K562 (cell line): Measurements from ENCODE around the gene SDE2. TPM values are rescaled to one million over a fixed set of nuclear protein-coding genes. Genes with fewer than 3 reads are reported as not detected.

ENCODE experiments used
- ARNT ChIP-seq, 2 experiments: fragments of 450-650 bp; IDR thresholded peaks; 2 replicates each; pipeline ENCODE4 v1.6.1; 2016; ENCODE audit warnings: mild to moderate bottlenecking in 1 of 2
- BCL6 ChIP-seq: fragments of 250-450 bp; sonication (Bioruptor Pico); IDR thresholded peaks from 2 replicates; pipeline ENCODE4 v1.4.0; 2020
- CBX1 ChIP-seq: sonication (generic); IDR thresholded peaks from 2 replicates; pipeline ENCODE4 v1.6.1; 2016; ENCODE audit warnings: antibody characterized with exemption, low read depth, mild to moderate bottlenecking
- CXXC5 ChIP-seq: fragments of 250-450 bp; sonication (Bioruptor Pico); IDR thresholded peaks from 2 replicates; pipeline ENCODE4 v1.8.0; 2022; ENCODE audit warnings: inconsistent platforms, mild to moderate bottlenecking, moderate library complexity
- FOSL1 ChIP-seq: fragments of 200-800 bp; sonication (Bioruptor generic); conservative IDR thresholded peaks from 2 replicates; pipeline ENCODE4 v1.6.1; 2016; ENCODE audit warnings: missing genetic modification characterization, missing compliant biosample characterization
- HCFC1 ChIP-seq: IDR thresholded peaks from 2 replicates; pipeline ENCODE4 v1.6.1; 2012; ENCODE audit warnings: low read depth, low read length, improper control_type of control experiment
- HLTF ChIP-seq: fragments of 450-650 bp; IDR thresholded peaks from 2 replicates; pipeline ENCODE4 v1.6.1; 2016
- LEF1 ChIP-seq: fragments of 450-650 bp; IDR thresholded peaks from 2 replicates; pipeline ENCODE4 v1.6.1; 2016; ENCODE audit warnings: mild to moderate bottlenecking
- MECOM ChIP-seq: fragments of 250-450 bp; sonication (Bioruptor Pico); IDR thresholded peaks from 2 replicates; pipeline ENCODE4 v1.8.0; 2022; ENCODE audit warnings: inconsistent platforms
- MEF2D ChIP-seq: conservative IDR thresholded peaks from 2 replicates; pipeline ENCODE4 v1.6.1; 2016; ENCODE audit warnings: low read depth, missing genetic modification characterization, missing compliant biosample characterization
- POLR2AphosphoS2 ChIP-seq: IDR thresholded peaks from 2 replicates; pipeline ENCODE4 v1.6.1; 2012; ENCODE audit warnings: low read length, improper control_type of control experiment
- RNF2 ChIP-seq: sonication (generic); IDR thresholded peaks from 2 replicates; pipeline ENCODE4 v1.6.1; 2016
- SP2 ChIP-seq: IDR thresholded peaks from 2 replicates; pipeline ENCODE4 v1.6.1; 2011; ENCODE audit warnings: mild to moderate bottlenecking, low read depth, low read length, moderate library complexity; ENCODE audit not compliant: poor library complexity, severe bottlenecking; ENCODE audit errors: extremely low read depth
- TRIM24 ChIP-seq, 2 experiments: fragments of 450-650 bp; IDR thresholded peaks; 2 replicates each; pipeline ENCODE4 v1.6.1; 2016
- ZFP1 ChIP-seq: fragments of 450-650 bp; formaldehyde crosslinking; IDR thresholded peaks from 2 replicates; pipeline ENCODE4 v1.4.0; 2020; ENCODE audit warnings: mild to moderate bottlenecking, mixed read lengths
- ZNF445 ChIP-seq: fragments of 250-450 bp; sonication (Bioruptor Pico); IDR thresholded peaks from 2 replicates; pipeline ENCODE4 v1.4.0; 2020; ENCODE audit warnings: low read depth, mild to moderate bottlenecking, moderate library complexity
- polyA plus RNA-seq, 8 experiments: library from polyadenylated mRNA; depleted of rRNA in 4 of 8; stranded (reverse) in 5 of 8; unstranded in 3 of 8; fragments of >200 nt; fragmentation: Nextera tagmentation in 2 of 8; fragmentation: Illumina TruSeq in 1 of 8; extraction: Ambion mirVana in 2 of 8; extraction: Trizol in 1 of 8; gene quantifications; 2 replicates each; pipeline versions ENCODE4 v1.2.1 to v1.2.3, GENCODE V29; 2011 to 2014; ENCODE audit warnings: inconsistent platforms in 1 of 8, missing spikeins in 1 of 8
- total RNA-seq, 7 experiments: library from RNA; depleted of rRNA in 6 of 7; stranded (reverse); fragments of >200 nt in 6 of 7; fragmentation: Illumina TruSeq in 2 of 7; extraction: Trizol in 2 of 7; gene quantifications; 2 replicates each; pipeline versions ENCODE4 v1.2.1 to v1.2.3, GENCODE V29; 2011 to 2021; ENCODE audit warnings: low replicate concordance in 1 of 7
- TF ChIP-seq, protein P1 (sequence below), 2 experiments: IDR thresholded peaks; 2 replicates each; pipeline ENCODE4 v1.6.1; 2011; ENCODE audit warnings: borderline replicate concordance in 1 of 2, control low read depth in 1 of 2, low read depth in 1 of 2, low read length in 1 of 2, mild to moderate bottlenecking in 1 of 2, mixed read lengths in 1 of 2, moderate library complexity in 1 of 2; ENCODE audit not compliant: insufficient read depth in 1 of 2, insufficient read length in 1 of 2, poor library complexity in 1 of 2, severe bottlenecking in 1 of 2; ENCODE audit errors: extremely low read depth in 1 of 2
- TF ChIP-seq, protein P2 (sequence below): fragments of 200-800 bp; sonication (Bioruptor generic); IDR thresholded peaks from 2 replicates; pipeline ENCODE4 v1.6.1; 2017; ENCODE audit warnings: missing genetic modification characterization, missing compliant biosample characterization
- TF ChIP-seq, protein P3 (sequence below), 2 experiments: fragments of 450-650 bp in 1 of 2; sonication (generic) in 1 of 2; formaldehyde crosslinking in 1 of 2; IDR thresholded peaks in 1 of 2; conservative IDR thresholded peaks in 1 of 2; 2 replicates each; pipeline versions ENCODE4 v1.6.1 to v1.8.1; 2016 to 2023; ENCODE audit warnings: mild to moderate bottlenecking in 2 of 2, moderate library complexity in 2 of 2, inconsistent platforms in 1 of 2, missing genetic modification reagents in 1 of 2
- TF ChIP-seq, protein P4 (sequence below): fragments of 450-650 bp; IDR thresholded peaks from 2 replicates; pipeline ENCODE4 v1.7.0; 2016; ENCODE audit warnings: borderline replicate concordance
- TF ChIP-seq, protein P5 (sequence below): fragments of 450-650 bp; conservative IDR thresholded peaks from 2 replicates; pipeline ENCODE4 v1.6.1; 2016; ENCODE audit warnings: missing genetic modification characterization, low read depth, mild to moderate bottlenecking, control low read depth, missing compliant biosample characterization

SDE2 gene
- total and polyA plus RNA-seq, 9 of the 15 experiments (the other 6 are each of a cell fraction or from before 2014, with no cell fraction given) = 14.3 to 62.3 (median 46.0) TPM

DNA sequence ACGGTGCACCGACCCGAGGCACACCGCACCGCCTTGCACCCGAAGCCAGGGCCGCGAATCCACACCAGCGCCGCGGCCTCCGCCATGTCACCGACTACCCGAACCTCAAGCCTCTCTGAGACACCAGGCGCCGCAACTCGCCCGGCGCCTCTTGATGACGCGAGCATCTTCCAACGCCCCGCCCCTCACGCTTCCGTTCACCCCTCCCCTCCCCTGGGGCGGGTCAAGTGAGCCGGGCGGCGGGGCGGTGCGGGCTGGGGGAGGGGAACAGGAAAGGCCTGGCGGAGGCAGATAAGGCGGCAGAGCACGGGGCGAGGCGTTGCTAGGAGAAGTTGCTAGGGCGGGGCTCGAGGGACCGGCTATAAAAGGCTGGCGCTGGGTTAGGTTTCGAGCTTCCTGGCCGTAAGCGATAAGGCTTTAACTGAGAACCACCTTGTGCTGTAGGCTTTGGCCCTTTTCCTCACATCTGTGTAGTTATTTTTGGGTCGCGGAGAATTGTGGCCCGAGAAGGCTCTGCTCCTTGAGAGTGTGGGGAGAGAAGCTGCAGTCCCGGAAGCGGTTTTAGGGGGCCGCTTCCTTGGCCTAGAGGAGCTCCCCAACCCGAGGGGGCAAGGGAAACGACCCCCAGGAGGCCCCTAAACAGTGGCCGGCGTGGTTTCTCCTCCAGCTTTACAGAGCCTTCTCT, at the start of gene SDE2 (continued):
- TF ChIP-seq, protein P1, sequence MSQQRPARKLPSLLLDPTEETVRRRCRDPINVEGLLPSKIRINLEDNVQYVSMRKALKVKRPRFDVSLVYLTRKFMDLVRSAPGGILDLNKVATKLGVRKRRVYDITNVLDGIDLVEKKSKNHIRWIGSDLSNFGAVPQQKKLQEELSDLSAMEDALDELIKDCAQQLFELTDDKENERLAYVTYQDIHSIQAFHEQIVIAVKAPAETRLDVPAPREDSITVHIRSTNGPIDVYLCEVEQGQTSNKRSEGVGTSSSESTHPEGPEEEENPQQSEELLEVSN (IDR thresholded peaks at IDR 0.05; ENCODE audit: borderline replicate concordance in 1 of 2, extremely low read depth in 1 of 2, insufficient read depth in 1 of 2, insufficient read length in 1 of 2, low read depth in 1 of 2, low read length in 1 of 2, poor library complexity in 1 of 2, severe bottlenecking in 1 of 2) = peak in 1 of 2 experiments; percentile 28
- TF ChIP-seq LEF1 (peak; percentile 99), POLR2AphosphoS2 (peak; percentile 97; the same call in 1 of the 2 replicates), RNF2 (peak; percentile 99), ARNT (IDR thresholded peaks at IDR 0.05) (peak; percentile 83 to 85), MEF2D (tag) (peak; percentile 99), BCL6 (CRISPR knock-in tag) (peak; percentile 40; the same call in 1 of the 2 replicates), ZFP1 (CRISPR knock-in tag) (no peak), ZNF445 (CRISPR knock-in tag) (0 out of 2 replicates have a peak, but pooled peaks have one; percentile 40), CBX1 (peak; percentile 84; the same call in 1 of the 2 replicates), HLTF (peak; percentile 84), SP2 (no peak), FOSL1 (peak; percentile 74; the same call in 1 of the 2 replicates), CXXC5 (CRISPR knock-in tag) (peak; percentile 99), HCFC1 (peak; percentile 82), MECOM (CRISPR knock-in tag) (no peak), TRIM24 (IDR thresholded peaks at IDR 0.05) (peak; percentile 94 to 95)
- TF ChIP-seq, protein P2, sequence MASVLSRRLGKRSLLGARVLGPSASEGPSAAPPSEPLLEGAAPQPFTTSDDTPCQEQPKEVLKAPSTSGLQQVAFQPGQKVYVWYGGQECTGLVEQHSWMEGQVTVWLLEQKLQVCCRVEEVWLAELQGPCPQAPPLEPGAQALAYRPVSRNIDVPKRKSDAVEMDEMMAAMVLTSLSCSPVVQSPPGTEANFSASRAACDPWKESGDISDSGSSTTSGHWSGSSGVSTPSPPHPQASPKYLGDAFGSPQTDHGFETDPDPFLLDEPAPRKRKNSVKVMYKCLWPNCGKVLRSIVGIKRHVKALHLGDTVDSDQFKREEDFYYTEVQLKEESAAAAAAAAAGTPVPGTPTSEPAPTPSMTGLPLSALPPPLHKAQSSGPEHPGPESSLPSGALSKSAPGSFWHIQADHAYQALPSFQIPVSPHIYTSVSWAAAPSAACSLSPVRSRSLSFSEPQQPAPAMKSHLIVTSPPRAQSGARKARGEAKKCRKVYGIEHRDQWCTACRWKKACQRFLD (CRISPR knock-in tag) = peak; percentile 96
- TF ChIP-seq, protein P3, sequence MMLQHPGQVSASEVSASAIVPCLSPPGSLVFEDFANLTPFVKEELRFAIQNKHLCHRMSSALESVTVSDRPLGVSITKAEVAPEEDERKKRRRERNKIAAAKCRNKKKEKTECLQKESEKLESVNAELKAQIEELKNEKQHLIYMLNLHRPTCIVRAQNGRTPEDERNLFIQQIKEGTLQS (IDR thresholded peaks at IDR 0.05) = peak; percentile 36; the same call in 1 of the 2 replicates
- TF ChIP-seq, protein P3 (CRISPR knock-in tag; conservative IDR thresholded peaks at IDR 0.05) = peak; percentile 9
- TF ChIP-seq, protein P4, sequence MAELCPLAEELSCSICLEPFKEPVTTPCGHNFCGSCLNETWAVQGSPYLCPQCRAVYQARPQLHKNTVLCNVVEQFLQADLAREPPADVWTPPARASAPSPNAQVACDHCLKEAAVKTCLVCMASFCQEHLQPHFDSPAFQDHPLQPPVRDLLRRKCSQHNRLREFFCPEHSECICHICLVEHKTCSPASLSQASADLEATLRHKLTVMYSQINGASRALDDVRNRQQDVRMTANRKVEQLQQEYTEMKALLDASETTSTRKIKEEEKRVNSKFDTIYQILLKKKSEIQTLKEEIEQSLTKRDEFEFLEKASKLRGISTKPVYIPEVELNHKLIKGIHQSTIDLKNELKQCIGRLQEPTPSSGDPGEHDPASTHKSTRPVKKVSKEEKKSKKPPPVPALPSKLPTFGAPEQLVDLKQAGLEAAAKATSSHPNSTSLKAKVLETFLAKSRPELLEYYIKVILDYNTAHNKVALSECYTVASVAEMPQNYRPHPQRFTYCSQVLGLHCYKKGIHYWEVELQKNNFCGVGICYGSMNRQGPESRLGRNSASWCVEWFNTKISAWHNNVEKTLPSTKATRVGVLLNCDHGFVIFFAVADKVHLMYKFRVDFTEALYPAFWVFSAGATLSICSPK = no peak
- TF ChIP-seq, protein P5, sequence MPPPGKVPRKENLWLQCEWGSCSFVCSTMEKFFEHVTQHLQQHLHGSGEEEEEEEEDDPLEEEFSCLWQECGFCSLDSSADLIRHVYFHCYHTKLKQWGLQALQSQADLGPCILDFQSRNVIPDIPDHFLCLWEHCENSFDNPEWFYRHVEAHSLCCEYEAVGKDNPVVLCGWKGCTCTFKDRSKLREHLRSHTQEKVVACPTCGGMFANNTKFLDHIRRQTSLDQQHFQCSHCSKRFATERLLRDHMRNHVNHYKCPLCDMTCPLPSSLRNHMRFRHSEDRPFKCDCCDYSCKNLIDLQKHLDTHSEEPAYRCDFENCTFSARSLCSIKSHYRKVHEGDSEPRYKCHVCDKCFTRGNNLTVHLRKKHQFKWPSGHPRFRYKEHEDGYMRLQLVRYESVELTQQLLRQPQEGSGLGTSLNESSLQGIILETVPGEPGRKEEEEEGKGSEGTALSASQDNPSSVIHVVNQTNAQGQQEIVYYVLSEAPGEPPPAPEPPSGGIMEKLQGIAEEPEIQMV (tag) = peak; percentile 43; the same call in 1 of the 2 replicates
